GM21367 (cell line): ENCODE data around the gene OGFR.

Experiments used
- ATAC-seq: cut with Tn5 transposase; IDR thresholded peaks from one replicate; pipeline ENCODE4 v1.9.1; 2021; ENCODE audit not compliant: unreplicated experiment

Gene OGFR

GRCh38 chr20:62804627-62805154 is at the start of gene OGFR:
Gene OGFR, plus strand, starts transcription at chr20:62804835. Its CDS starts 25 bp downstream, at chr20:62804860.
- ATAC-seq = peak; percentile 33

- ATAC-seq = no peak
These were observed 49.7 kb upstream of the OGFR start for GRCh38 chr20:62754991-62755356.

- ATAC-seq = no peak
These were observed 48.6 kb upstream of the OGFR start for GRCh38 chr20:62755817-62756724.

GRCh38 chr20:62758226-62758912 is 46.3 kb upstream of the OGFR start:
- ATAC-seq = no peak

- no peak for ATAC-seq
These were observed 44.6 kb upstream of the OGFR start for GRCh38 chr20:62759981-62760431.

GRCh38 chr20:62760471-62760855 is 44.2 kb upstream of the OGFR start:
- no peak for ATAC-seq

GRCh38 chr20:62760856-62761758 is 43.5 kb upstream of the OGFR start:
- ATAC-seq = no peak

- ATAC-seq = no peak
These were observed 42.9 kb upstream of the OGFR start for GRCh38 chr20:62761759-62762131.

- ATAC-seq = no peak
These were observed 42.3 kb upstream of the OGFR start for GRCh38 chr20:62762376-62762775.

- ATAC-seq = no peak
These were observed 41.8 kb upstream of the OGFR start for GRCh38 chr20:62762801-62763368.

- ATAC-seq = no peak
These were observed 41.2 kb upstream of the OGFR start for GRCh38 chr20:62763404-62763803.

- ATAC-seq = no peak
These were observed 40.3 kb upstream of the OGFR start for GRCh38 chr20:62764156-62764935.

GRCh38 chr20:62765021-62765420 is 39.6 kb upstream of the OGFR start:
- ATAC-seq = no peak

- ATAC-seq = no peak
These were observed 39.1 kb upstream of the OGFR start for GRCh38 chr20:62765432-62766070.

GRCh38 chr20:62766071-62766450 is 38.6 kb upstream of the OGFR start:
- no peak for ATAC-seq

- ATAC-seq = no peak
These were observed 37.9 kb upstream of the OGFR start for GRCh38 chr20:62766716-62767115.

GRCh38 chr20:62768234-62768546 is 36.4 kb upstream of the OGFR start:
- no peak for ATAC-seq

GRCh38 chr20:62768551-62769287 is 35.9 kb upstream of the OGFR start:
- ATAC-seq = no peak
